ENCODE results near the gene GAPVD1. TPM values are rescaled to one million over a fixed set of nuclear protein-coding genes. Genes with fewer than 3 reads are reported as not detected.
A peak's percentile ranks its signal among the peaks of the same experiment; 100 is the strongest.
"Not testable (repeated sequence)": the region's sequence is repeated elsewhere in the genome, so short reads cannot be mapped to it uniquely, and the experiment has no call there.

Gene GAPVD1
- total RNA-seq, 1 donor from 2014 or later = 37.9 TPM

GRCh38 chr9:125262294-125262991 lies 817 bp downstream of the GAPVD1 start:
- Mint-ChIP-seq H3K27me3 (ENCODE audit: unreplicated experiment) (peaks cover 6% of the 10 kb centered on the region), H3K9me3 (ENCODE audit: unreplicated experiment) (no peaks in the 10 kb centered on the region), H3K27ac (ENCODE audit: unreplicated experiment) (peak overlapping the region; percentile 74), H3K4me3 (ENCODE audit: unreplicated experiment) (peak overlapping the region; percentile 99), H3K36me3 (ENCODE audit: low read depth, unreplicated experiment) (peaks cover 15% of the 10 kb centered on the region), H3K4me1 (ENCODE audit: unreplicated experiment) (peaks cover 24% of the 10 kb centered on the region)
- TF ChIP-seq CTCF (IDR thresholded peaks at IDR 0.05; ENCODE audit: unreplicated experiment) = no peak
- no peak for DNase-seq (ENCODE audit: low spot score)

DNA sequence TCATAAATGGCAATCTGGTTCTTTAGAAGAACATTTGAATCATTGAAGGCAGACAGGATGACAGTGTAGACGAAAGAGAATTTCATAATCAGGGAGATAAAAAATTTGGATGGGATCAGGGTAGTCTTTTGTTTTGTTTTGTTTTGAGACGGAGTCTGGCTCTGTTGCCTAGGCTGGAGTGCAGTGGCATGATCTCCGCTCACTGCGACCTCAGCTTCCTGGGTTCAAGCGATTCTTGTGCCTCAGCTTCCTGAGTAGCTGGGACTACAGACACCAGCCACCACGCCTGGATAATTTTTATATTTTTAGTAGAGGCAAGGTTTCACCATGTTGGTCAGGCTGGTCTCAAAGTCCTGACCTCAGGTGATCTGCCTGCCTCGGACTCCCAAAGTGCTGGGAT lies 2.4 kb downstream of the GAPVD1 start:
- H3K36me3 Mint-ChIP-seq (ENCODE audit: low read depth, unreplicated experiment) = peaks cover 15% of the 10 kb centered on the region
- peak overlapping the region; percentile 10 for H3K27ac Mint-ChIP-seq (ENCODE audit: unreplicated experiment)
- not testable (repeated sequence) for H3K4me3 Mint-ChIP-seq (ENCODE audit: unreplicated experiment); H3K9me3 Mint-ChIP-seq (ENCODE audit: unreplicated experiment); DNase-seq (ENCODE audit: low spot score); H3K27me3 Mint-ChIP-seq (ENCODE audit: unreplicated experiment)
- H3K4me1 Mint-ChIP-seq (ENCODE audit: unreplicated experiment) = peaks cover 24% of the 10 kb centered on the region

DNA sequence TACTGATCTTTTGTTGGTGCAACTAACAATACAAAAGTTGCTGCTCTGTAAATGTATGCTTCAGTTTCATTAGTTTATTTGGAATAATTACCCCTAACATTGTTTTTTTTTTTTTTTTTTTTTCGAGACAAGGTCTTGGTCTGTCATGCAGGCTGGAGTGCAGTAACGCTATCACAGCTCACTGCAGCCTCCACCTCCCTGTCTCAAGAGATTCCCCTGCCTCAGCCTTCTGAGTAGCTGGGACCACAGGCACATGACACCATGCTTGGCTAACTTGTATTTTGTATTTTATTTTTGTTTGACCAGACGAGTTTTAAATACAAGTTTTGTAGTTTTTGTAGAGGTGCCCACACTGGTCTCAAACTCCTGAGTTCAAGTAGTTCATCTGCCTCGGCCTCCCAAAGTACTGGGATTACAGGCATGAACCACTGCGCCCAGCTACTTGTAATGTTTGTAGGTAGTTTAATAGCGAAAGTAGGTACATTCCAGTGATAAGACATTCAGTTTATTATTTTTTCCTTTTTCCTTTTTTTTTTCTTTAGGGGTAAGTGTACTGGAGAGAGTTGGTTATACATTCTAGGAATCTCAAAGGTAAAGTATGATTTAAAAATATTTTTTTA lies 6.9 kb downstream of the GAPVD1 start:
- DNase-seq (ENCODE audit: low spot score) = no peak
- H3K36me3 Mint-ChIP-seq (ENCODE audit: low read depth, unreplicated experiment) = peaks cover 7% of the 10 kb centered on the region
- TF ChIP-seq CTCF (IDR thresholded peaks at IDR 0.05; ENCODE audit: unreplicated experiment) = no peak
- H3K9me3 Mint-ChIP-seq (ENCODE audit: unreplicated experiment) = no peaks in the 10 kb centered on the region
- no peak overlapping the region for H3K4me3 Mint-ChIP-seq (ENCODE audit: unreplicated experiment)
- H3K27ac Mint-ChIP-seq (ENCODE audit: unreplicated experiment) = no peak overlapping the region
- no peaks in the 10 kb centered on the region for H3K27me3 Mint-ChIP-seq (ENCODE audit: unreplicated experiment)
- peaks cover 15% of the 10 kb centered on the region for H3K4me1 Mint-ChIP-seq (ENCODE audit: unreplicated experiment)

GRCh38 chr9:125269014-125269397 lies 7.4 kb downstream of the GAPVD1 start:
- Mint-ChIP-seq H3K36me3 (ENCODE audit: low read depth, unreplicated experiment) (peaks cover 5% of the 10 kb centered on the region), H3K27me3 (ENCODE audit: unreplicated experiment) (no peaks in the 10 kb centered on the region), H3K4me3 (ENCODE audit: unreplicated experiment) (no peak overlapping the region), H3K4me1 (ENCODE audit: unreplicated experiment) (peaks cover 14% of the 10 kb centered on the region), H3K9me3 (ENCODE audit: unreplicated experiment) (no peaks in the 10 kb centered on the region), H3K27ac (ENCODE audit: unreplicated experiment) (no peak overlapping the region)
- no peak for DNase-seq (ENCODE audit: low spot score)
- no peak for TF ChIP-seq CTCF (IDR thresholded peaks at IDR 0.05; ENCODE audit: unreplicated experiment)

- no peaks in the 10 kb centered on the region for H3K9me3 Mint-ChIP-seq (ENCODE audit: unreplicated experiment)
- no peak for DNase-seq (ENCODE audit: low spot score)
- no peak overlapping the region for H3K4me3 Mint-ChIP-seq (ENCODE audit: unreplicated experiment)
- no peak overlapping the region for H3K27ac Mint-ChIP-seq (ENCODE audit: unreplicated experiment)
- no peaks in the 10 kb centered on the region for H3K27me3 Mint-ChIP-seq (ENCODE audit: unreplicated experiment)
- H3K4me1 Mint-ChIP-seq (ENCODE audit: unreplicated experiment) = peaks cover 14% of the 10 kb centered on the region
- no peak for TF ChIP-seq CTCF (IDR thresholded peaks at IDR 0.05; ENCODE audit: unreplicated experiment)
- no peaks in the 10 kb centered on the region for H3K36me3 Mint-ChIP-seq (ENCODE audit: low read depth, unreplicated experiment)
Measured at GRCh38 chr9:125271081-125271480, 9.5 kb downstream of the GAPVD1 start.

All from endothelial cell (in vitro differentiated cells).